ENCODE results near the gene LTA.

LTA gene

DNA sequence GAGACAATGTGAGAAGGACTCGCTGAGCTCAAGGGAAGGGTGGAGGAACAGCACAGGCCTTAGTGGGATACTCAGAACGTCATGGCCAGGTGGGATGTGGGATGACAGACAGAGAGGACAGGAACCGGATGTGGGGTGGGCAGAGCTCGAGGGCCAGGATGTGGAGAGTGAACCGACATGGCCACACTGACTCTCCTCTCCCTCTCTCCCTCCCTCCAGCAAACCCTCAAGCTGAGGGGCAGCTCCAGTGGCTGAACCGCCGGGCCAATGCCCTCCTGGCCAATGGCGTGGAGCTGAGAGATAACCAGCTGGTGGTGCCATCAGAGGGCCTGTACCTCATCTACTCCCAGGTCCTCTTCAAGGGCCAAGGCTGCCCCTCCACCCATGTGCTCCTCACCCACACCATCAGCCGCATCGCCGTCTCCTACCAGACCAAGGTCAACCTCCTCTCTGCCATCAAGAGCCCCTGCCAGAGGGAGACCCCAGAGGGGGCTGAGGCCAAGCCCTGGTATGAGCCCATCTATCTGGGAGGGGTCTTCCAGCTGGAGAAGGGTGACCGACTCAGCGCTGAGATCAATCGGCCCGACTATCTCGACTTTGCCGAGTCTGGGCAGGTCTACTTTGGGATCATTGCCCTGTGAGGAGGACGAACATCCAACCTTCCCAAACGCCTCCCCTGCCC lies 4.9 kb downstream of the LTA start:
- no peak overlapping the region for H3K4me3 ChIP-seq (ENCODE audit: low read length)
- H3F3A ChIP-seq (ENCODE audit: insufficient read depth, low read length) = peaks cover 4% of the 10 kb centered on the region; the same call in 1 of the 2 replicates
- no peaks in the 10 kb centered on the region for H3K9me2 ChIP-seq (replicated peaks; ENCODE audit: insufficient read depth, low read length)
- no peak overlapping the region for H3K27ac ChIP-seq (ENCODE audit: low read length)
- H3K27me3 ChIP-seq (replicated peaks; ENCODE audit: insufficient read depth, low read length) = peaks cover 79% of the 10 kb centered on the region
- H3K9me3 ChIP-seq (replicated peaks; ENCODE audit: insufficient read depth, low read length) = no peaks in the 10 kb centered on the region
- H4K20me1 ChIP-seq (ENCODE audit: insufficient read depth, low read length) = no peaks in the 10 kb centered on the region
- H3K79me2 ChIP-seq (ENCODE audit: low read length) = no peaks in the 10 kb centered on the region
- TF ChIP-seq EZH2 (optimal IDR thresholded peaks at IDR 0.05; ENCODE audit: low read depth, low read length) (no peak), EZH2phosphoT487 (IDR thresholded peaks at IDR 0.05; ENCODE audit: low read length) (no peak), CTCF (IDR thresholded peaks at IDR 0.05; ENCODE audit: low read length) (no peak)
- H3K36me3 ChIP-seq (replicated peaks; ENCODE audit: insufficient read depth, low read length) = no peaks in the 10 kb centered on the region
- peaks cover 19% of the 10 kb centered on the region for H3K4me1 ChIP-seq (ENCODE audit: low read length)
- no peak overlapping the region for H3K9ac ChIP-seq (ENCODE audit: low read length)
- no peak overlapping the region for H2AFZ ChIP-seq (ENCODE audit: low read length)
- no peak overlapping the region for H3K4me2 ChIP-seq (ENCODE audit: low read depth, low read length)
- DNase-seq = no peak

- H3K27ac ChIP-seq (ENCODE audit: low read length) = no peak overlapping the region
- H3K4me1 ChIP-seq (ENCODE audit: low read length) = peaks cover 19% of the 10 kb centered on the region
- H3K27me3 ChIP-seq (replicated peaks; ENCODE audit: insufficient read depth, low read length) = peaks cover 81% of the 10 kb centered on the region
- no peaks in the 10 kb centered on the region for H3K9me2 ChIP-seq (replicated peaks; ENCODE audit: insufficient read depth, low read length)
- H3K79me2 ChIP-seq (ENCODE audit: low read length) = no peaks in the 10 kb centered on the region
- no peak overlapping the region for H3K4me3 ChIP-seq (ENCODE audit: low read length)
- TF ChIP-seq EZH2phosphoT487 (IDR thresholded peaks at IDR 0.05; ENCODE audit: low read length) (no peak), CTCF (IDR thresholded peaks at IDR 0.05; ENCODE audit: low read length) (no peak), EZH2 (optimal IDR thresholded peaks at IDR 0.05; ENCODE audit: low read depth, low read length) (no peak)
- no peaks in the 10 kb centered on the region for H4K20me1 ChIP-seq (ENCODE audit: insufficient read depth, low read length)
- no peaks in the 10 kb centered on the region for H3K9me3 ChIP-seq (replicated peaks; ENCODE audit: insufficient read depth, low read length)
- H3F3A ChIP-seq (ENCODE audit: insufficient read depth, low read length) = no peaks in the 10 kb centered on the region
- no peaks in the 10 kb centered on the region for H3K36me3 ChIP-seq (replicated peaks; ENCODE audit: insufficient read depth, low read length)
- DNase-seq = no peak
- no peak overlapping the region for H2AFZ ChIP-seq (ENCODE audit: low read length)
- no peak overlapping the region for H3K9ac ChIP-seq (ENCODE audit: low read length)
- H3K4me2 ChIP-seq (ENCODE audit: low read depth, low read length) = no peak overlapping the region
Measured at GRCh38 chr6:31577579-31577966, 5.5 kb downstream of the LTA start.

- Histone ChIP-seq H3K27me3 (replicated peaks; ENCODE audit: insufficient read depth, low read length) (peaks cover 78% of the 10 kb centered on the region), H3K9ac (ENCODE audit: low read length) (no peak overlapping the region), H2AFZ (ENCODE audit: low read length) (no peak overlapping the region), H3K9me2 (replicated peaks; ENCODE audit: insufficient read depth, low read length) (no peaks in the 10 kb centered on the region), H4K20me1 (ENCODE audit: insufficient read depth, low read length) (no peaks in the 10 kb centered on the region), H3F3A (ENCODE audit: insufficient read depth, low read length) (no peaks in the 10 kb centered on the region), H3K4me2 (ENCODE audit: low read depth, low read length) (no peak overlapping the region), H3K4me1 (ENCODE audit: low read length) (peaks cover 19% of the 10 kb centered on the region), H3K4me3 (ENCODE audit: low read length) (no peak overlapping the region), H3K27ac (ENCODE audit: low read length) (no peak overlapping the region), H3K36me3 (replicated peaks; ENCODE audit: insufficient read depth, low read length) (no peaks in the 10 kb centered on the region), H3K79me2 (ENCODE audit: low read length) (no peaks in the 10 kb centered on the region), H3K9me3 (replicated peaks; ENCODE audit: insufficient read depth, low read length) (no peaks in the 10 kb centered on the region)
- no peak for TF ChIP-seq EZH2phosphoT487 (IDR thresholded peaks at IDR 0.05; ENCODE audit: low read length)
- TF ChIP-seq CTCF (IDR thresholded peaks at IDR 0.05; ENCODE audit: low read length) = no peak
- TF ChIP-seq EZH2 (optimal IDR thresholded peaks at IDR 0.05; ENCODE audit: low read depth, low read length) = no peak
- no peak for DNase-seq
Measured at GRCh38 chr6:31578184-31579118, 6.4 kb downstream of the LTA start.
